Esophagus squamous epithelium (tissue), 4 donors: ENCODE results near the gene MERTK.

ENCODE experiments used
- POLR2A ChIP-seq, 4 donors: fragments of 450-650 bp; IDR thresholded peaks; one replicate each; pipeline ENCODE4 v1.6.1; 2017; ENCODE audit warnings: antibody characterized with exemption in 4 of 4, mild to moderate bottlenecking in 4 of 4, moderate library complexity in 3 of 4
- TF ChIP-seq, protein P1 (sequence below), 6 experiments: fragments of 450-650 bp in 4 of 6; fragments of 200-600 bp in 2 of 6; sonication (generic) in 2 of 6; IDR thresholded peaks; one replicate each; pipeline ENCODE4 v1.5.1; 2016 to 2019; ENCODE audit warnings: antibody characterized with exemption in 6 of 6, mild to moderate bottlenecking in 4 of 6, moderate library complexity in 4 of 6

DNA sequence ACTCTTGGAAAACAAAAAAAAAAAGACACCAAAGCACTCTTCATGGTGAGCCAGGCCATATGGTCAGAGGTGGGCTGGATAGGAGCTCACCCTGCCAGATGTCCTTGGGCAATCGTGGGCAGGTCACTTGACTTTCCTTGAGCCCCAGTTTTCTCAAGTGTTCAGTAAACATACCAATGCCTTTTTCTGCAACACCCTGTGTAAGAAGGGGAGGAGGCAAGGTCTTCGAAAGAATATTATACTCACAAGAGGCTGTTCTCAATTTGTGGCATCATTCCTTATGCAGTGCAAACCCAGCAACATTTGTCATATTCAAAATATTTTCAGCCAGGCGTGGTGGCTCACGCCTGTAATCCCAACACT is 133.8 kb downstream of the MERTK start:
- TF ChIP-seq, protein P1, sequence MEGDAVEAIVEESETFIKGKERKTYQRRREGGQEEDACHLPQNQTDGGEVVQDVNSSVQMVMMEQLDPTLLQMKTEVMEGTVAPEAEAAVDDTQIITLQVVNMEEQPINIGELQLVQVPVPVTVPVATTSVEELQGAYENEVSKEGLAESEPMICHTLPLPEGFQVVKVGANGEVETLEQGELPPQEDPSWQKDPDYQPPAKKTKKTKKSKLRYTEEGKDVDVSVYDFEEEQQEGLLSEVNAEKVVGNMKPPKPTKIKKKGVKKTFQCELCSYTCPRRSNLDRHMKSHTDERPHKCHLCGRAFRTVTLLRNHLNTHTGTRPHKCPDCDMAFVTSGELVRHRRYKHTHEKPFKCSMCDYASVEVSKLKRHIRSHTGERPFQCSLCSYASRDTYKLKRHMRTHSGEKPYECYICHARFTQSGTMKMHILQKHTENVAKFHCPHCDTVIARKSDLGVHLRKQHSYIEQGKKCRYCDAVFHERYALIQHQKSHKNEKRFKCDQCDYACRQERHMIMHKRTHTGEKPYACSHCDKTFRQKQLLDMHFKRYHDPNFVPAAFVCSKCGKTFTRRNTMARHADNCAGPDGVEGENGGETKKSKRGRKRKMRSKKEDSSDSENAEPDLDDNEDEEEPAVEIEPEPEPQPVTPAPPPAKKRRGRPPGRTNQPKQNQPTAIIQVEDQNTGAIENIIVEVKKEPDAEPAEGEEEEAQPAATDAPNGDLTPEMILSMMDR (IDR thresholded peaks at IDR 0.05): no peak
- TF ChIP-seq POLR2A (IDR thresholded peaks at IDR 0.05): no peak
